ENCODE data around the gene SEMA4F.

GRCh38 chr2:74706741-74707140 is 52.7 kb downstream of the SEMA4F start:
- no peak for TF ChIP-seq POLR2A (IDR thresholded peaks at IDR 0.05; ENCODE audit: low read length)
- TF ChIP-seq GATA1 (IDR thresholded peaks at IDR 0.05; ENCODE audit: low read depth, low read length): no peak
